Testis (tissue), 2 donors: ENCODE data around the gene RBM33.

Experiments
- CTCF ChIP-seq, 3 experiments: fragments of 450-650 bp in 2 of 3; fragments of 200-600 bp in 1 of 3; sonication (generic) in 1 of 3; IDR thresholded peaks; one replicate each; pipeline ENCODE4 v1.5.1; 2016 to 2019; ENCODE audit warnings: antibody characterized with exemption in 3 of 3, mild to moderate bottlenecking in 2 of 3, moderate library complexity in 1 of 3
- POLR2A ChIP-seq: fragments of 450-650 bp; IDR thresholded peaks from one replicate; pipeline ENCODE4 v1.6.1; 2017; ENCODE audit warnings: antibody characterized with exemption, mild to moderate bottlenecking, moderate library complexity

- no peak for TF ChIP-seq CTCF (IDR thresholded peaks at IDR 0.05)
- no peak for TF ChIP-seq POLR2A
Observed at GRCh38 chr7:155665079-155665956, 20.9 kb downstream of the RBM33 start.
